ENCODE measurements around the gene GRB10. TPM values are rescaled to one million over a fixed set of nuclear protein-coding genes. Genes with fewer than 3 reads are reported as not detected.

Gene GRB10
- total RNA-seq, 2 donors from 2014 or later = 1.1 to 1.7 TPM

GRCh38 chr7:50667338-50667737, 115.4 kb downstream of the GRB10 start:
- Mint-ChIP-seq H3K27ac (no peak overlapping the region), H3K4me3 (no peak overlapping the region), H3K27me3 (peaks cover 5% of the 10 kb centered on the region), H3K4me1 (peaks cover 12% of the 10 kb centered on the region), H3K9me3 (no peaks in the 10 kb centered on the region), H3K36me3 (ENCODE audit: low read depth) (no peaks in the 10 kb centered on the region)
- no peak for ATAC-seq (replicated peaks)

- ATAC-seq (replicated peaks) = no peak
- H3K27ac Mint-ChIP-seq = no peak overlapping the region
- peaks cover 24% of the 10 kb centered on the region for H3K4me1 Mint-ChIP-seq
- H3K9me3 Mint-ChIP-seq = no peaks in the 10 kb centered on the region
- H3K27me3 Mint-ChIP-seq = peaks cover 5% of the 10 kb centered on the region
- H3K4me3 Mint-ChIP-seq = no peak overlapping the region
- H3K36me3 Mint-ChIP-seq (ENCODE audit: low read depth) = no peaks in the 10 kb centered on the region
Measured at GRCh38 chr7:50666124-50666496, 116.6 kb downstream of the GRB10 start.

- Mint-ChIP-seq H3K27ac (peak overlapping the region; percentile 58), H3K36me3 (ENCODE audit: low read depth) (no peaks in the 10 kb centered on the region), H3K27me3 (peaks cover 5% of the 10 kb centered on the region), H3K4me1 (peaks cover 26% of the 10 kb centered on the region), H3K4me3 (peak overlapping the region; percentile 82), H3K9me3 (no peaks in the 10 kb centered on the region)
- no peak for ATAC-seq (replicated peaks)
Measured at GRCh38 chr7:50665403-50666123, 117.1 kb downstream of the GRB10 start.

GRCh38 chr7:50664937-50665336, 117.8 kb downstream of the GRB10 start:
- ATAC-seq (replicated peaks) = peak; percentile 13
- peaks cover 5% of the 10 kb centered on the region for H3K27me3 Mint-ChIP-seq
- H3K9me3 Mint-ChIP-seq = no peaks in the 10 kb centered on the region
- peak overlapping the region; percentile 58 for H3K27ac Mint-ChIP-seq
- H3K36me3 Mint-ChIP-seq (ENCODE audit: low read depth) = no peaks in the 10 kb centered on the region
- H3K4me1 Mint-ChIP-seq = peaks cover 33% of the 10 kb centered on the region
- peak overlapping the region; percentile 82 for H3K4me3 Mint-ChIP-seq

GRCh38 chr7:50664461-50664922, 118.2 kb downstream of the GRB10 start:
- peak overlapping the region; percentile 58 for H3K27ac Mint-ChIP-seq
- peak; percentile 87 for ATAC-seq (replicated peaks)
- peaks cover 36% of the 10 kb centered on the region for H3K4me1 Mint-ChIP-seq
- no peaks in the 10 kb centered on the region for H3K36me3 Mint-ChIP-seq (ENCODE audit: low read depth)
- peak overlapping the region; percentile 82 for H3K4me3 Mint-ChIP-seq
- peaks cover 5% of the 10 kb centered on the region for H3K27me3 Mint-ChIP-seq
- no peaks in the 10 kb centered on the region for H3K9me3 Mint-ChIP-seq

GRCh38 chr7:50663396-50664102, 119.1 kb downstream of the GRB10 start:
- Mint-ChIP-seq H3K36me3 (ENCODE audit: low read depth) (no peaks in the 10 kb centered on the region), H3K27me3 (peaks cover 5% of the 10 kb centered on the region), H3K27ac (no peak overlapping the region), H3K4me1 (peaks cover 36% of the 10 kb centered on the region), H3K4me3 (peak overlapping the region; percentile 82), H3K9me3 (no peaks in the 10 kb centered on the region)
- ATAC-seq (replicated peaks) = no peak

GRCh38 chr7:50662996-50663395, 119.7 kb downstream of the GRB10 start:
- Mint-ChIP-seq H3K27ac (no peak overlapping the region), H3K4me3 (peak overlapping the region; percentile 82), H3K27me3 (peaks cover 5% of the 10 kb centered on the region), H3K9me3 (no peaks in the 10 kb centered on the region), H3K36me3 (ENCODE audit: low read depth) (no peaks in the 10 kb centered on the region), H3K4me1 (peaks cover 36% of the 10 kb centered on the region)
- ATAC-seq (replicated peaks) = no peak

- Mint-ChIP-seq H3K36me3 (ENCODE audit: low read depth) (no peaks in the 10 kb centered on the region), H3K9me3 (no peaks in the 10 kb centered on the region), H3K4me3 (peak overlapping the region; percentile 82), H3K27me3 (peaks cover 2% of the 10 kb centered on the region), H3K4me1 (peaks cover 36% of the 10 kb centered on the region), H3K27ac (no peak overlapping the region)
- peak; percentile 42 for ATAC-seq (replicated peaks)
Measured at GRCh38 chr7:50662041-50662694, 120.5 kb downstream of the GRB10 start.

GRCh38 chr7:50661345-50662040, 121.2 kb downstream of the GRB10 start:
- peaks cover 36% of the 10 kb centered on the region for H3K4me1 Mint-ChIP-seq
- H3K36me3 Mint-ChIP-seq (ENCODE audit: low read depth) = no peaks in the 10 kb centered on the region
- peak overlapping the region; percentile 82 for H3K4me3 Mint-ChIP-seq
- no peaks in the 10 kb centered on the region for H3K27me3 Mint-ChIP-seq
- ATAC-seq (replicated peaks) = peak; percentile 23
- peak overlapping the region; percentile 57 for H3K27ac Mint-ChIP-seq
- no peaks in the 10 kb centered on the region for H3K9me3 Mint-ChIP-seq

- Mint-ChIP-seq H3K27ac (peak overlapping the region; percentile 57), H3K4me3 (peak overlapping the region; percentile 82), H3K36me3 (ENCODE audit: low read depth) (no peaks in the 10 kb centered on the region), H3K9me3 (no peaks in the 10 kb centered on the region), H3K27me3 (no peaks in the 10 kb centered on the region), H3K4me1 (peaks cover 36% of the 10 kb centered on the region)
- no peak for ATAC-seq (replicated peaks)
Measured at GRCh38 chr7:50660830-50661175, 121.9 kb downstream of the GRB10 start.

- peak overlapping the region; percentile 57 for H3K27ac Mint-ChIP-seq
- H3K4me3 Mint-ChIP-seq = peak overlapping the region; percentile 82
- H3K4me1 Mint-ChIP-seq = peaks cover 36% of the 10 kb centered on the region
- ATAC-seq (replicated peaks) = peak; percentile 53
- no peaks in the 10 kb centered on the region for H3K27me3 Mint-ChIP-seq
- no peaks in the 10 kb centered on the region for H3K9me3 Mint-ChIP-seq
- H3K36me3 Mint-ChIP-seq (ENCODE audit: low read depth) = no peaks in the 10 kb centered on the region
Measured at GRCh38 chr7:50660040-50660829, 122.5 kb downstream of the GRB10 start.

- H3K27me3 Mint-ChIP-seq = no peaks in the 10 kb centered on the region
- peak overlapping the region; percentile 82 for H3K4me3 Mint-ChIP-seq
- no peak for ATAC-seq (replicated peaks)
- H3K9me3 Mint-ChIP-seq = no peaks in the 10 kb centered on the region
- H3K27ac Mint-ChIP-seq = peak overlapping the region; percentile 57
- H3K36me3 Mint-ChIP-seq (ENCODE audit: low read depth) = no peaks in the 10 kb centered on the region
- H3K4me1 Mint-ChIP-seq = peaks cover 36% of the 10 kb centered on the region
Measured at GRCh38 chr7:50659329-50659965, 123.2 kb downstream of the GRB10 start.

- H3K27me3 Mint-ChIP-seq = no peaks in the 10 kb centered on the region
- H3K4me3 Mint-ChIP-seq = no peak overlapping the region
- no peaks in the 10 kb centered on the region for H3K9me3 Mint-ChIP-seq
- peaks cover 36% of the 10 kb centered on the region for H3K4me1 Mint-ChIP-seq
- no peak for ATAC-seq (replicated peaks)
- H3K27ac Mint-ChIP-seq = no peak overlapping the region
- no peaks in the 10 kb centered on the region for H3K36me3 Mint-ChIP-seq (ENCODE audit: low read depth)
Measured at GRCh38 chr7:50658696-50659095, 124.0 kb downstream of the GRB10 start.
